Putamen (tissue), 1 donor: ENCODE data around the gene NBEAL2.

ENCODE experiments used
- DNase-seq: peaks from one replicate; pipeline ENCODE4 v3.0.0-alpha.2; 2016; ENCODE audit warnings: low spot score

NBEAL2 gene

GRCh38 chr3:46978985-46979944 is at the start of gene NBEAL2:
Gene NBEAL2 (plus strand): TSS chr3:46979666. CDS start chr3:46979862, 196 bp downstream.
- peak; percentile 71 for DNase-seq

- no peak for DNase-seq
Observed at GRCh38 chr3:46930166-46930944, 49.1 kb upstream of the NBEAL2 start.

- no peak for DNase-seq
Observed at GRCh38 chr3:46930945-46931403, 48.5 kb upstream of the NBEAL2 start.

GRCh38 chr3:46931631-46932331 is 47.7 kb upstream of the NBEAL2 start:
- no peak for DNase-seq

- no peak for DNase-seq
Observed at GRCh38 chr3:46932455-46933225, 46.8 kb upstream of the NBEAL2 start.

- no peak for DNase-seq
Observed at GRCh38 chr3:46933261-46933660, 46.2 kb upstream of the NBEAL2 start.

- no peak for DNase-seq
Observed at GRCh38 chr3:46934072-46934471, 45.4 kb upstream of the NBEAL2 start.

GRCh38 chr3:46934498-46935167 is 44.8 kb upstream of the NBEAL2 start:
- no peak for DNase-seq

GRCh38 chr3:46935168-46935858 is 44.2 kb upstream of the NBEAL2 start:
- no peak for DNase-seq

GRCh38 chr3:46935989-46936558 is 43.4 kb upstream of the NBEAL2 start:
- DNase-seq, result no peak

GRCh38 chr3:46936733-46937250 is 42.7 kb upstream of the NBEAL2 start:
- DNase-seq, result no peak

GRCh38 chr3:46938118-46938517 is 41.3 kb upstream of the NBEAL2 start:
- DNase-seq, result no peak

- no peak for DNase-seq
Observed at GRCh38 chr3:46939578-46940445, 39.7 kb upstream of the NBEAL2 start.

GRCh38 chr3:46942076-46942475 is 37.4 kb upstream of the NBEAL2 start:
- no peak for DNase-seq

GRCh38 chr3:46942481-46943236 is 36.8 kb upstream of the NBEAL2 start:
- no peak for DNase-seq

- DNase-seq, result no peak
Observed at GRCh38 chr3:46943237-46944187, 36.0 kb upstream of the NBEAL2 start.

GRCh38 chr3:46944191-46944590 is 35.3 kb upstream of the NBEAL2 start:
- no peak for DNase-seq
